ENCODE measurements around the gene TNIK.

DNA sequence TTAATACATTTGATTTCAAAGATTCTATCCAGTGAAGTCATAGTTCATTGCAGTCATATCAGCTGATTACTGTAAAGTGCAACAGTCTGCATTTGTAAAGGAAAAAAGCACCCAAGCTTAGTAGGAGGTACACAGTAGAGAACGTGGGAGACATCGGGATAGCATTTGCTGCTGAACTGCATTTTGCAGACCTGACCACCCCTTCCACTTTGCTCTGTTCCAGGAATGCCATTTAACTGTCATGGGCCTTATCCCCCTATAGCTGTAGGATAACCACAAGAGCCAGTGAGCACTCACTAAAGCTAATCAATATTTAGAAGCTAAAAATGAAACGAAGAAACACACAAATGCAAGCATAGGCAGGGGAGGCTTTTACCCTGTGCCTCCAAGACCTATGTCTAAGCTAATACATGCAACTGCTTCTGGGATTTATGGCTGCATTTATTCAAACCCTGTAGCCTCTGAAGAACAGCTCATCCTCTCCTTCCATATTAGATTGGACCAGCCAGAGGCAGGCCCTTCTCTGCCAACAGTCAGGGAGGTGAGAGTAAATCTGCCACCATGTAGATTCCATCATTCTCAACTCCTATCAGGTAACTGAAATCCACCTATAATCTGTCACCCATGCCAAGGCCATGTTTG is 23.0 kb downstream of the TNIK start:
- TF ChIP-seq, protein P1, sequence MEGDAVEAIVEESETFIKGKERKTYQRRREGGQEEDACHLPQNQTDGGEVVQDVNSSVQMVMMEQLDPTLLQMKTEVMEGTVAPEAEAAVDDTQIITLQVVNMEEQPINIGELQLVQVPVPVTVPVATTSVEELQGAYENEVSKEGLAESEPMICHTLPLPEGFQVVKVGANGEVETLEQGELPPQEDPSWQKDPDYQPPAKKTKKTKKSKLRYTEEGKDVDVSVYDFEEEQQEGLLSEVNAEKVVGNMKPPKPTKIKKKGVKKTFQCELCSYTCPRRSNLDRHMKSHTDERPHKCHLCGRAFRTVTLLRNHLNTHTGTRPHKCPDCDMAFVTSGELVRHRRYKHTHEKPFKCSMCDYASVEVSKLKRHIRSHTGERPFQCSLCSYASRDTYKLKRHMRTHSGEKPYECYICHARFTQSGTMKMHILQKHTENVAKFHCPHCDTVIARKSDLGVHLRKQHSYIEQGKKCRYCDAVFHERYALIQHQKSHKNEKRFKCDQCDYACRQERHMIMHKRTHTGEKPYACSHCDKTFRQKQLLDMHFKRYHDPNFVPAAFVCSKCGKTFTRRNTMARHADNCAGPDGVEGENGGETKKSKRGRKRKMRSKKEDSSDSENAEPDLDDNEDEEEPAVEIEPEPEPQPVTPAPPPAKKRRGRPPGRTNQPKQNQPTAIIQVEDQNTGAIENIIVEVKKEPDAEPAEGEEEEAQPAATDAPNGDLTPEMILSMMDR (IDR thresholded peaks at IDR 0.05): no peak
- no peak for TF ChIP-seq POLR2A (IDR thresholded peaks at IDR 0.05)

Measured in uterus (tissue), 2 donors.